Keratinocyte (primary cell): Measurements from ENCODE around the gene CCDC157. TPM values are rescaled to one million over a fixed set of nuclear protein-coding genes. Genes with fewer than 3 reads are reported as not detected.
A peak's percentile ranks its signal among the peaks of the same experiment; 100 is the strongest.

Experiments
- DNase-seq: peaks from one replicate; pipeline ENCODE4 v3.0.0-alpha.2; 2011; ENCODE audit warnings: low read depth, missing footprints, low spot score
- FAIRE-seq: peaks from 2 replicates; lab custom pipeline; 2011; peaks lifted over from hg19 to GRCh38; lab: Jason Lieb, UNC
- H2AFZ ChIP-seq: 2 replicates; pipeline ENCODE4 v1.6.0; 2012; ENCODE audit warnings: low read length, control low read depth, inconsistent platforms; ENCODE audit not compliant: control insufficient read depth
- H3K27ac ChIP-seq: 2 replicates; pipeline ENCODE4 v1.5.1; 2011; ENCODE audit warnings: low read length; ENCODE audit not compliant: control insufficient read depth, insufficient read depth
- H3K27me3 ChIP-seq: 3 replicates; pipeline ENCODE4 v1.6.0; 2011; ENCODE audit warnings: low read length; ENCODE audit not compliant: control insufficient read depth, insufficient read depth; ENCODE audit errors: extremely low read depth
- H3K36me3 ChIP-seq, 2 experiments: 2 replicates in 1 of 2; 3 replicates in 1 of 2; pipeline ENCODE4 v1.5.1; 2011; ENCODE audit warnings: low read length in 2 of 2, mild to moderate bottlenecking in 1 of 2; ENCODE audit not compliant: control insufficient read depth in 2 of 2, insufficient read depth in 2 of 2; ENCODE audit errors: extremely low read depth in 1 of 2
- H3K4me1 ChIP-seq: 3 replicates; pipeline ENCODE4 v1.5.1; 2011; ENCODE audit warnings: low read length; ENCODE audit not compliant: control insufficient read depth, insufficient read depth; ENCODE audit errors: extremely low read depth
- H3K4me2 ChIP-seq: 3 replicates; pipeline ENCODE4 v1.6.0; 2011; ENCODE audit warnings: low read depth, low read length; ENCODE audit not compliant: control insufficient read depth, insufficient read depth; ENCODE audit errors: extremely low read depth
- H3K4me3 ChIP-seq, 3 experiments: fragments of 200-600 bp in 1 of 3; sonication (generic) in 1 of 3; 2 replicates in 2 of 3; 3 replicates in 1 of 3; pipeline ENCODE4 v1.5.1; 2011 to 2016; ENCODE audit warnings: low read length in 3 of 3, mild to moderate bottlenecking in 3 of 3, control low read depth in 2 of 3, inconsistent platforms in 1 of 3, low read depth in 1 of 3, mixed read lengths in 1 of 3, mixed run types in 1 of 3, moderate library complexity in 1 of 3; ENCODE audit not compliant: control insufficient read depth in 2 of 3, insufficient read depth in 2 of 3; ENCODE audit errors: extremely low read depth in 1 of 3
- H3K79me2 ChIP-seq: 2 replicates; pipeline ENCODE4 v1.6.0; 2012; ENCODE audit warnings: low read length; ENCODE audit not compliant: control insufficient read depth, insufficient read depth
- H3K9ac ChIP-seq: 3 replicates; pipeline ENCODE4 v1.6.0; 2011; ENCODE audit warnings: low read length; ENCODE audit not compliant: control insufficient read depth, insufficient read depth; ENCODE audit errors: extremely low read depth
- H3K9me1 ChIP-seq: 3 replicates; pipeline ENCODE4 v1.6.0; 2011; ENCODE audit warnings: low read length; ENCODE audit not compliant: control insufficient read depth, insufficient read depth; ENCODE audit errors: extremely low read depth
- H3K9me3 ChIP-seq: 2 replicates; pipeline ENCODE4 v1.5.1; 2012; ENCODE audit warnings: low read depth, low read length; ENCODE audit not compliant: control insufficient read depth
- H4K20me1 ChIP-seq: 3 replicates; pipeline ENCODE4 v1.6.0; 2011; ENCODE audit warnings: low read length; ENCODE audit not compliant: control insufficient read depth, insufficient read depth; ENCODE audit errors: extremely low read depth
- CTCF ChIP-seq, 3 experiments: IDR thresholded peaks in 1 of 3; conservative IDR thresholded peaks in 1 of 3; optimal IDR thresholded peaks in 1 of 3; 2 replicates in 2 of 3; 3 replicates in 1 of 3; pipeline versions ENCODE3 to v1.5.1; 2011; ENCODE audit warnings: low read length in 3 of 3, mild to moderate bottlenecking in 3 of 3, moderate library complexity in 2 of 3, control low read depth in 1 of 3, inconsistent platforms in 1 of 3; ENCODE audit not compliant: insufficient read depth in 2 of 3; ENCODE audit errors: extremely low read depth in 1 of 3
- EZH2 ChIP-seq: IDR thresholded peaks from one replicate; pipeline ENCODE4 v1.6.1; 2012; ENCODE audit warnings: inconsistent platforms, mild to moderate bottlenecking, low read length, moderate library complexity
- dilution Hi-C: fragments of 300-500 bp; cut with MboI; formaldehyde crosslinking; loops from one replicate; pipeline ENCODE4 v1.7.0; 2020; ENCODE audit warnings: low sequenced_read_pairs; ENCODE audit not compliant: extremely low pct_ligation_motif_present
- polyA plus RNA-seq, 5 experiments: library from polyadenylated mRNA; depleted of rRNA in 3 of 5; stranded (reverse) in 3 of 5; stranded (forward) in 1 of 5; unstranded in 1 of 5; fragments of >200 nt; gene quantifications; 1 replicate in 1 of 5; 2 replicates in 3 of 5; 3 replicates in 1 of 5; pipeline versions ENCODE4 v1.2.1 to v1.2.3, GENCODE V29; 2011 to 2012; ENCODE audit warnings: missing spikeins in 2 of 5, low read depth in 1 of 5, low replicate concordance in 1 of 5

CCDC157 gene
- polyA plus RNA-seq, 1 donor (not counting 4 experiments of a cell fraction or from before 2014, with no cell fraction given): 1.3 TPM

DNA sequence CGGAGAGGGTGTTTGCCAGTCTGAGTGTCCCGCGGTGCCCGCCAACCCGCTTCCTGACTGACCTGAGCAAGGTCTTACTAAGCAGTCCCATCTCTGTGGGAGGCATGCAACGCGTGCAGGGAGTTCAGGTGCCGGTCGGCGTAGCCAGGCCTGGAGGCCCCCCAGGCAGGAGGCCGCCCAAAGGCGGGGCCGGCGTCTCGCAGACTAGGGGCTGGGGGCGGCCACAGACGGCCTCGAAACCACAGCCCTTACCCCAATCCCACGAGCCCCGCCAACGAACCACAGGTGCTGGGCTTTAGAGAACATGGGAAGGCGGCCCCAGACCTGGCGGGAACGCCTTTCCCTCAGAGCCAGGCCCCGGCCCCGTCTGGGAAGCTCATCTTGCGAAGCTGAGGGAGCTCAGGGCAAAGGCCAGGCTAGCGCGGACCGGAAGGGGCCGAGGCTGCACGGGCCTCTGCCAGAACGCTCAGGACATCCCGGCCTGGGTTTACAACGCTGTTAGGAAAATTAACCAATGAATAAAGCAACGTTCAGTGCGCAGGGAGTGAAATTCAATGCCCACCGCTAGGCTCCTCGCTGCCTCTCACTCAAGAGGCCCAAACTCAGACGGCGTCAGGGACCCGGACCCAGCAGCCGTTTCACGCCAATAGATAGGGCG lies 66.6 kb downstream of the CCDC157 start:
- Histone ChIP-seq H3K4me3 (peak overlapping the region; percentile 22 to 80 (median 60)), H3K9me1 (no peaks in the 10 kb centered on the region), H2AFZ (no peak overlapping the region), H3K36me3 (peaks cover 7 to 20% of the 10 kb centered on the region in 2 experiments), H3K4me1 (peaks cover 67% of the 10 kb centered on the region), H3K27ac (peak overlapping the region; percentile 95), H3K9me3 (no peaks in the 10 kb centered on the region), H3K9ac (peak overlapping the region; percentile 89), H3K79me2 (no peaks in the 10 kb centered on the region), H4K20me1 (no peaks in the 10 kb centered on the region), H3K27me3 (no peaks in the 10 kb centered on the region), H3K4me2 (peak overlapping the region; percentile 88)
- TF ChIP-seq EZH2 (no peak), CTCF (optimal IDR thresholded peaks at IDR 0.05 in 1 of 3, IDR thresholded peaks at IDR 0.05 in 1 of 3, conservative IDR thresholded peaks at IDR 0.05 in 1 of 3; ENCODE audit: extremely low read depth in 1 of 3, insufficient read depth in 2 of 3, low read length in 3 of 3) (peak in 2 of 3 experiments; percentile 8 to 12)
- dilution Hi-C loops: no loop called here
- FAIRE-seq (no peak), DNase-seq (no peak)

DNA sequence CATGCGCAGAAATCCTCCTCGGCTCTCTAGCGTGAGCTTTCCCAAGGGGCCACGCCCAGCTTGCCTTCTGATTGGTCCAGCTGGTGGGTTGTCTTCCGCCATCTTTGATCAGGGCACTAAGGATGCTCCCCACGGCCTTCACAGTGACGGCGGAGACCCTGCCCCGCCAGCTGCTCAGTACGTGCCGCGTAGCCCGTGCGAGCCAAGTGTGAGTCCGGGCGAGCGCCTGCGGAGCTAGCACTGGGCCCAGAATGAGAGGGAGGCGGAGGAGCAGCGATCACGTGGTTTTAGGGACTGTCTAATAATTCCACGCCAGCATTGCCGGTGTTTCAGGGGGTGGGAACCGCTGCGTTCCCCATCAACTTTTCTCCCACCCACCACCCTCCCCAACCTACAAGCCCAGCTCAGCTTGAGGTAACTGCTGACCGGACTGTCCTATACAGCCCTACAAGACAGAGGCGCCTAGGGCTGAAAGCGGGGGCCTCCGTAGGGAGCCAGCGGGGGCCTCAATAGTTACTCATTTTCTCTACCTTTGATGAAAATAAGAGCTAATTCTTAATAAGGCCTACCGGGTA lies 67.2 kb downstream of the CCDC157 start:
- Histone ChIP-seq H3K4me2 (peak overlapping the region; percentile 88), H4K20me1 (no peaks in the 10 kb centered on the region), H3K4me1 (peaks cover 67% of the 10 kb centered on the region), H3K36me3 (peaks cover 2 to 15% of the 10 kb centered on the region in 2 experiments), H3K9ac (peak overlapping the region; percentile 89), H2AFZ (peak overlapping the region; percentile 11), H3K27ac (peak overlapping the region; percentile 95), H3K4me3 (peak overlapping the region; percentile 22 to 80 (median 60)), H3K9me1 (no peaks in the 10 kb centered on the region), H3K9me3 (no peaks in the 10 kb centered on the region), H3K27me3 (no peaks in the 10 kb centered on the region), H3K79me2 (no peaks in the 10 kb centered on the region)
- dilution Hi-C loops: no loop called here
- TF ChIP-seq EZH2 (no peak), CTCF (optimal IDR thresholded peaks at IDR 0.05 in 1 of 3, IDR thresholded peaks at IDR 0.05 in 1 of 3, conservative IDR thresholded peaks at IDR 0.05 in 1 of 3; ENCODE audit: extremely low read depth in 1 of 3, insufficient read depth in 2 of 3, low read length in 3 of 3) (no peak)
- FAIRE-seq (peak; percentile 61), DNase-seq (peak; percentile 94)
